ENCODE results near the gene FOXE1. TPM values are rescaled to one million over a fixed set of nuclear protein-coding genes. Genes with fewer than 3 reads are reported as not detected.

FOXE1 gene
- total and polyA plus RNA-seq, 10 of the 15 experiments (the other 5 are each of a cell fraction or from before 2014, with no cell fraction given): not detected

DNA sequence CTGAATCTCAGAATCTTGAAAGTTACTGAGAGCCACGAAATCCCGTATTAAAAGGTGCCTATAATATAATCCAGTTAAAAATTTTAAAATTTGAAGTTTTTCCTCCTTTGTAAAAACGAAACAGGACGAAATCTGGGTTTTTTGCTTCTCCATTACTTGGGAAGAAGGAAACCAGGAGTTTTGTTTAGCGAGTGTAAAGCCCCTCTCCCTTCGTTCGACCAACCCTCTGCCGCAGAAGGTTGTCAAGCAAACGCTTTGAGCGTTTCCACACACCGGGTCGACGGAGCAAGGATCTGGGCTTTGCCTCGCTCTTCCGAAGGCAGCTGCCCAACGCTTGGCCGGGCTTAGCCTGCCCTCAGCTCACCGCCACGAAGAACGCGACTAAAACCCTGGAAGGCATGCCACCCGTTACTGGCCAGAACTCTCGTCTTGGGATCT is 1.6 kb upstream of the FOXE1 start (continued):
- no peak for TF ChIP-seq YY1 (IDR thresholded peaks at IDR 0.05; ENCODE audit: low read depth, low read length)
- TF ChIP-seq, protein P1, sequence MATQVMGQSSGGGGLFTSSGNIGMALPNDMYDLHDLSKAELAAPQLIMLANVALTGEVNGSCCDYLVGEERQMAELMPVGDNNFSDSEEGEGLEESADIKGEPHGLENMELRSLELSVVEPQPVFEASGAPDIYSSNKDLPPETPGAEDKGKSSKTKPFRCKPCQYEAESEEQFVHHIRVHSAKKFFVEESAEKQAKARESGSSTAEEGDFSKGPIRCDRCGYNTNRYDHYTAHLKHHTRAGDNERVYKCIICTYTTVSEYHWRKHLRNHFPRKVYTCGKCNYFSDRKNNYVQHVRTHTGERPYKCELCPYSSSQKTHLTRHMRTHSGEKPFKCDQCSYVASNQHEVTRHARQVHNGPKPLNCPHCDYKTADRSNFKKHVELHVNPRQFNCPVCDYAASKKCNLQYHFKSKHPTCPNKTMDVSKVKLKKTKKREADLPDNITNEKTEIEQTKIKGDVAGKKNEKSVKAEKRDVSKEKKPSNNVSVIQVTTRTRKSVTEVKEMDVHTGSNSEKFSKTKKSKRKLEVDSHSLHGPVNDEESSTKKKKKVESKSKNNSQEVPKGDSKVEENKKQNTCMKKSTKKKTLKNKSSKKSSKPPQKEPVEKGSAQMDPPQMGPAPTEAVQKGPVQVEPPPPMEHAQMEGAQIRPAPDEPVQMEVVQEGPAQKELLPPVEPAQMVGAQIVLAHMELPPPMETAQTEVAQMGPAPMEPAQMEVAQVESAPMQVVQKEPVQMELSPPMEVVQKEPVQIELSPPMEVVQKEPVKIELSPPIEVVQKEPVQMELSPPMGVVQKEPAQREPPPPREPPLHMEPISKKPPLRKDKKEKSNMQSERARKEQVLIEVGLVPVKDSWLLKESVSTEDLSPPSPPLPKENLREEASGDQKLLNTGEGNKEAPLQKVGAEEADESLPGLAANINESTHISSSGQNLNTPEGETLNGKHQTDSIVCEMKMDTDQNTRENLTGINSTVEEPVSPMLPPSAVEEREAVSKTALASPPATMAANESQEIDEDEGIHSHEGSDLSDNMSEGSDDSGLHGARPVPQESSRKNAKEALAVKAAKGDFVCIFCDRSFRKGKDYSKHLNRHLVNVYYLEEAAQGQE (IDR thresholded peaks at IDR 0.05; ENCODE audit: low read depth, low read length): no peak
- TF ChIP-seq, protein P2, sequence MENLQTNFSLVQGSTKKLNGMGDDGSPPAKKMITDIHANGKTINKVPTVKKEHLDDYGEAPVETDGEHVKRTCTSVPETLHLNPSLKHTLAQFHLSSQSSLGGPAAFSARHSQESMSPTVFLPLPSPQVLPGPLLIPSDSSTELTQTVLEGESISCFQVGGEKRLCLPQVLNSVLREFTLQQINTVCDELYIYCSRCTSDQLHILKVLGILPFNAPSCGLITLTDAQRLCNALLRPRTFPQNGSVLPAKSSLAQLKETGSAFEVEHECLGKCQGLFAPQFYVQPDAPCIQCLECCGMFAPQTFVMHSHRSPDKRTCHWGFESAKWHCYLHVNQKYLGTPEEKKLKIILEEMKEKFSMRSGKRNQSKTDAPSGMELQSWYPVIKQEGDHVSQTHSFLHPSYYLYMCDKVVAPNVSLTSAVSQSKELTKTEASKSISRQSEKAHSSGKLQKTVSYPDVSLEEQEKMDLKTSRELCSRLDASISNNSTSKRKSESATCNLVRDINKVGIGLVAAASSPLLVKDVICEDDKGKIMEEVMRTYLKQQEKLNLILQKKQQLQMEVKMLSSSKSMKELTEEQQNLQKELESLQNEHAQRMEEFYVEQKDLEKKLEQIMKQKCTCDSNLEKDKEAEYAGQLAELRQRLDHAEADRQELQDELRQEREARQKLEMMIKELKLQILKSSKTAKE (IDR thresholded peaks at IDR 0.05; ENCODE audit: low read depth, poor library complexity, severe bottlenecking): no peak

DNA sequence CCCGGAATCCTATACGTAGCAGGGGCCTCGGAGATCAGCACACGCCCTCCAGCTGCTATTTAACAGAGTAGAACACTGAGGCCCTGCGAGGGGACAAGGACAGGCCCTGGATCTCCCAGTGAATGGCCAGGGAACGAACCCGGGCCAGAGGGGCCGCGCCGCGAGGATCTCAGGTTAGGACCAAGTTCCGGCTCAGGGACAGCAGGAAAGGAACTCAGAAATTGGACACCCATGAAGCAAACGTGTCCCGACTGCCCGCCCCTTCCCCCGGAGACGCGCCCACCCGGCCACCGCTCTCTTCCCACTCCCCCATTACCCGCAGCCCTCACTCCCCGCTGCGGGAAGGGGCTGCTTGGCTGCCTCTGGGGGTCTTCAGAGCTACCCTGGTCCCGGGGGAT is 1.0 kb upstream of the FOXE1 start:
- BruUV-seq (replicated peaks): no TSS peak
- ChIA-PET SMC1A (ENCODE audit: uncharacterized antibody, unreplicated experiment) (no interaction called here), RAD21 (ENCODE audit: unreplicated experiment) (no interaction called here), POLR2A (no interaction called here), CTCF (no interaction called here)
- TF ChIP-seq NR2C2 (IDR thresholded peaks at IDR 0.05; ENCODE audit: borderline replicate concordance, control insufficient read depth, insufficient read length, low read depth) (no peak), POLR2A (IDR thresholded peaks at IDR 0.05; ENCODE audit: low read depth, low read length) (no peak), CHD1 (IDR thresholded peaks at IDR 0.05; ENCODE audit: low read depth, low read length) (no peak), MXI1 (IDR thresholded peaks at IDR 0.05; ENCODE audit: low read depth, low read length) (no peak), RAD51 (IDR thresholded peaks at IDR 0.05) (no peak), POLR2AphosphoS2 (IDR thresholded peaks at IDR 0.05; ENCODE audit: low read depth, low read length) (no peak), ATF7 (IDR thresholded peaks at IDR 0.05; ENCODE audit: low read depth) (no peak)
- TF ChIP-seq, protein P3, sequence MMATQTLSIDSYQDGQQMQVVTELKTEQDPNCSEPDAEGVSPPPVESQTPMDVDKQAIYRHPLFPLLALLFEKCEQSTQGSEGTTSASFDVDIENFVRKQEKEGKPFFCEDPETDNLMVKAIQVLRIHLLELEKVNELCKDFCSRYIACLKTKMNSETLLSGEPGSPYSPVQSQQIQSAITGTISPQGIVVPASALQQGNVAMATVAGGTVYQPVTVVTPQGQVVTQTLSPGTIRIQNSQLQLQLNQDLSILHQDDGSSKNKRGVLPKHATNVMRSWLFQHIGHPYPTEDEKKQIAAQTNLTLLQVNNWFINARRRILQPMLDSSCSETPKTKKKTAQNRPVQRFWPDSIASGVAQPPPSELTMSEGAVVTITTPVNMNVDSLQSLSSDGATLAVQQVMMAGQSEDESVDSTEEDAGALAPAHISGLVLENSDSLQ (IDR thresholded peaks at IDR 0.05): no peak
- TF ChIP-seq, protein P4, sequence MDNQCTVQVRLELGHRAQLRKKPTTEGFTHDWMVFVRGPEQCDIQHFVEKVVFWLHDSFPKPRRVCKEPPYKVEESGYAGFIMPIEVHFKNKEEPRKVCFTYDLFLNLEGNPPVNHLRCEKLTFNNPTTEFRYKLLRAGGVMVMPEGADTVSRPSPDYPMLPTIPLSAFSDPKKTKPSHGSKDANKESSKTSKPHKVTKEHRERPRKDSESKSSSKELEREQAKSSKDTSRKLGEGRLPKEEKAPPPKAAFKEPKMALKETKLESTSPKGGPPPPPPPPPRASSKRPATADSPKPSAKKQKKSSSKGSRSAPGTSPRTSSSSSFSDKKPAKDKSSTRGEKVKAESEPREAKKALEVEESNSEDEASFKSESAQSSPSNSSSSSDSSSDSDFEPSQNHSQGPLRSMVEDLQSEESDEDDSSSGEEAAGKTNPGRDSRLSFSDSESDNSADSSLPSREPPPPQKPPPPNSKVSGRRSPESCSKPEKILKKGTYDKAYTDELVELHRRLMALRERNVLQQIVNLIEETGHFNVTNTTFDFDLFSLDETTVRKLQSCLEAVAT (IDR thresholded peaks at IDR 0.05): no peak
- DNase-seq (ENCODE audit: low read depth, low spot score) (no peak), ATAC-seq (no peak), FAIRE-seq (no peak)
- Histone ChIP-seq H3K4me3 (no peak overlapping the region), H3K4me1 (ENCODE audit: control insufficient read depth, insufficient read depth, low read length) (no peaks in the 10 kb centered on the region), H3K9ac (ENCODE audit: control insufficient read depth, insufficient read depth, low read length) (no peak overlapping the region), H4K20me1 (ENCODE audit: control insufficient read depth, insufficient read depth) (no peaks in the 10 kb centered on the region), H2AFZ (ENCODE audit: control insufficient read depth, low read depth, low read length) (no peak overlapping the region), H3K27ac (ENCODE audit: control insufficient read depth, insufficient read depth) (no peak overlapping the region), H3K36me3 (ENCODE audit: control insufficient read depth in 2 of 2, insufficient read depth in 2 of 2, low read length in 1 of 2) (no peaks in the 10 kb centered on the region), H3K27me3 (replicated peaks in 1 of 2; ENCODE audit: control insufficient read depth in 2 of 2, insufficient read depth in 2 of 2, low read length in 1 of 2) (peaks cover 21 to 57% of the 10 kb centered on the region in 2 experiments), H3K79me2 (ENCODE audit: control insufficient read depth, insufficient read depth, low read length) (no peaks in the 10 kb centered on the region), H3K4me2 (ENCODE audit: control insufficient read depth, insufficient read depth) (no peak overlapping the region), H3K9me3 (replicated peaks; ENCODE audit: control insufficient read depth, insufficient read depth, low read length) (no peaks in the 10 kb centered on the region; the same call in 2 of the 3 replicates)
- in situ Hi-C loops (cut with MboI): no loop called here
- intact Hi-C loops (cut with micrococcal nuclease; ENCODE audit: unreplicated experiment): no loop called here
- WGBS (ENCODE audit: insufficient coverage, insufficient replicate concordance, low lambda C conversion rate, missing lambda C conversion rate): 46% methylated on average over 16 of the region's 24 CpGs
